AG04450 (cell line): Measurements from ENCODE around the gene IL1R2. TPM values are rescaled to one million over a fixed set of nuclear protein-coding genes. Genes with fewer than 3 reads are reported as not detected.

Source experiments
- CTCF ChIA-PET: fragments of 300-600, 350-600 bp; formaldehyde crosslinking; extraction: SDS; loops from one replicate; lab custom pipeline; 2022; ENCODE audit warnings: antibody characterized with exemption, inconsistent platforms; lab: Charles Lee
- POLR2A ChIA-PET: fragments of 350-600 bp; formaldehyde crosslinking; extraction: SDS; loops from one replicate; lab custom pipeline; 2021; ENCODE audit warnings: antibody characterized with exemption, inconsistent platforms; lab: Yijun Ruan, JAX
- DNase-seq: peaks from one replicate; pipeline ENCODE4 v3.0.0-alpha.2; 2011; ENCODE audit warnings: low read depth, low spot score
- H3K27ac ChIP-seq: one replicate; pipeline ENCODE4 v1.5.1; 2012; ENCODE audit warnings: low read depth, low read length, control low read depth
- H3K27me3 ChIP-seq: one replicate; pipeline ENCODE4 v1.6.0; 2012; ENCODE audit warnings: low read length; ENCODE audit not compliant: control insufficient read depth, insufficient read depth
- H3K4me3 ChIP-seq: 2 replicates; pipeline ENCODE4 v1.5.1; 2011; ENCODE audit warnings: mild to moderate bottlenecking, low read depth, low read length, control low read depth
- H3K9me3 ChIP-seq: 2 replicates; pipeline ENCODE4 v1.5.1; 2012; ENCODE audit warnings: low read length; ENCODE audit not compliant: control insufficient read depth, insufficient read depth
- CTCF ChIP-seq: IDR thresholded peaks from 2 replicates; pipeline ENCODE4 v1.5.1; 2011; ENCODE audit warnings: low read depth, low read length, control low read depth, inconsistent platforms
- polyA plus RNA-seq: library from polyadenylated mRNA; depleted of rRNA; stranded (reverse); fragments of >200 nt; gene quantifications from 2 replicates; pipeline ENCODE4 v1.2.3, GENCODE V29; 2011

Gene IL1R2
- polyA plus RNA-seq, 1 experiment = 0.41 TPM

- POLR2A ChIA-PET = interaction anchor here (3.3 kb wide), 1 partner anchor 15 kb away, joined by 18 read pairs; no protein-coding TSS in a partner anchor
- TF ChIP-seq CTCF = no peak
- no peak overlapping the region for H3K27ac ChIP-seq
- CTCF ChIA-PET = interaction anchor here (0.6 kb wide), 1 partner anchor 9 kb away, joined by 12 read pairs; no protein-coding TSS in a partner anchor
- no peaks in the 10 kb centered on the region for H3K27me3 ChIP-seq
- no peaks in the 10 kb centered on the region for H3K9me3 ChIP-seq
- no peak for DNase-seq
- no peak overlapping the region for H3K4me3 ChIP-seq
These were observed 56.7 kb downstream of the IL1R2 start for GRCh38 chr2:102048465-102048864.

GRCh38 chr2:102049756-102050443 is 58.1 kb downstream of the IL1R2 start:
- no peak overlapping the region for H3K27ac ChIP-seq

GRCh38 chr2:102050854-102051391 is 59.2 kb downstream of the IL1R2 start:
- Histone ChIP-seq H3K9me3 (no peaks in the 10 kb centered on the region), H3K27me3 (no peaks in the 10 kb centered on the region), H3K4me3 (no peak overlapping the region), H3K27ac (peak overlapping the region; percentile 70)
- DNase-seq = no peak
- ChIA-PET CTCF (interaction anchor here (1.0 to 1.8 kb wide), 6 partner anchors 13 to 190 kb away, joined by 3 to 12 read pairs (median 4); no protein-coding TSS in a partner anchor), POLR2A (interaction anchor here (0.5 to 3.3 kb wide), 5 partner anchors 12 to 91 kb away, joined by 3 to 18 read pairs (median 6); partner anchors contain the start of gene IL1R1)
- no peak for TF ChIP-seq CTCF

More at GRCh38 chr2:102049756-102050443, 58.1 kb downstream of the IL1R2 start:
- DNase-seq = no peak
- Histone ChIP-seq H3K9me3 (no peaks in the 10 kb centered on the region), H3K4me3 (no peak overlapping the region), H3K27me3 (no peaks in the 10 kb centered on the region)
- ChIA-PET POLR2A (interaction anchor here (1.8 to 3.3 kb wide), 3 partner anchors 13 to 22 kb away, joined by 5 to 18 read pairs (median 14); no protein-coding TSS in a partner anchor), CTCF (interaction anchor here (1.4 to 1.8 kb wide), 4 partner anchors 14 to 191 kb away, joined by 3 to 12 read pairs (median 6); no protein-coding TSS in a partner anchor)
- TF ChIP-seq CTCF = no peak

- H3K9me3 ChIP-seq = no peaks in the 10 kb centered on the region
- H3K27me3 ChIP-seq = no peaks in the 10 kb centered on the region
- ChIA-PET POLR2A (interaction anchor here (0.5 to 3.3 kb wide), 5 partner anchors 11 to 91 kb away, joined by 3 to 18 read pairs (median 6); partner anchors contain the start of gene IL1R1), CTCF (interaction anchor here (1.2 kb wide), 1 partner anchor 19 kb away, joined by 4 read pairs; no protein-coding TSS in a partner anchor)
- H3K27ac ChIP-seq = no peak overlapping the region
- no peak overlapping the region for H3K4me3 ChIP-seq
- DNase-seq = no peak
- no peak for TF ChIP-seq CTCF
These were observed 60.0 kb downstream of the IL1R2 start for GRCh38 chr2:102051692-102052277.
